Measurements from ENCODE around the gene PYGM. TPM values are rescaled to one million over a fixed set of nuclear protein-coding genes. Genes with fewer than 3 reads are reported as not detected.

PYGM gene
- polyA plus RNA-seq, 1 donor: 300 TPM

- DNase-seq: no peak
Observed at GRCh38 chr11:64734811-64735724, 24.7 kb downstream of the PYGM start.

- DNase-seq: no peak
Observed at GRCh38 chr11:64731601-64732000, 28.2 kb downstream of the PYGM start.

GRCh38 chr11:64729851-64730382, 29.9 kb downstream of the PYGM start:
- DNase-seq: no peak

- no peak for DNase-seq
Observed at GRCh38 chr11:64728757-64729365, 30.9 kb downstream of the PYGM start.

- DNase-seq: no peak
Observed at GRCh38 chr11:64726867-64727530, 32.8 kb downstream of the PYGM start.

GRCh38 chr11:64726211-64726641, 33.5 kb downstream of the PYGM start:
- no peak for DNase-seq

- DNase-seq: no peak
Observed at GRCh38 chr11:64724863-64725532, 34.8 kb downstream of the PYGM start.

- no peak for DNase-seq
Observed at GRCh38 chr11:64723907-64724862, 35.6 kb downstream of the PYGM start.

- peak; percentile 87 for DNase-seq
Observed at GRCh38 chr11:64723117-64723906, 36.5 kb downstream of the PYGM start, which contains the start of gene NRXN2. NRXN2 (minus strand) TSS chr11:64723197; CDS start chr11:64713699, 9,498 bp downstream.

GRCh38 chr11:64722141-64723065, 37.4 kb downstream of the PYGM start:
- no peak for DNase-seq

GRCh38 chr11:64721359-64721699, 38.4 kb downstream of the PYGM start:
- no peak for DNase-seq

GRCh38 chr11:64720640-64721358, 39.0 kb downstream of the PYGM start:
- no peak for DNase-seq

GRCh38 chr11:64720167-64720566, 39.6 kb downstream of the PYGM start:
- DNase-seq: no peak

- DNase-seq: no peak
Observed at GRCh38 chr11:64719406-64719805, 40.4 kb downstream of the PYGM start.

- no peak for DNase-seq
Observed at GRCh38 chr11:64718780-64719124, 41.0 kb downstream of the PYGM start.

- no peak for DNase-seq
Observed at GRCh38 chr11:64718084-64718779, 41.5 kb downstream of the PYGM start.

GRCh38 chr11:64717268-64717578, 42.6 kb downstream of the PYGM start:
- DNase-seq: no peak

Measured in hindlimb muscle (tissue), 1 donor.